GM21381 (cell line): ENCODE data around the gene RASGRF2.

Experiments
- ATAC-seq: cut with Tn5 transposase; IDR thresholded peaks from one replicate; pipeline ENCODE4 v1.9.1; 2021; ENCODE audit warnings: mild to moderate bottlenecking, moderate library complexity; ENCODE audit not compliant: unreplicated experiment

RASGRF2 gene

GRCh38 chr5:80959768-80960442 is at the start of gene RASGRF2:
Gene RASGRF2 (plus strand): TSS chr5:80960363. CDS start chr5:80960739, 376 bp downstream.
- no peak for ATAC-seq

- ATAC-seq = no peak
These were observed 47.7 kb upstream of the RASGRF2 start for GRCh38 chr5:80912479-80912878.

GRCh38 chr5:80915716-80916115 is 44.4 kb upstream of the RASGRF2 start:
- no peak for ATAC-seq

- ATAC-seq = no peak
These were observed 43.5 kb upstream of the RASGRF2 start for GRCh38 chr5:80916676-80917075.

GRCh38 chr5:80917631-80918030 is 42.5 kb upstream of the RASGRF2 start:
- no peak for ATAC-seq

- no peak for ATAC-seq
These were observed 40.4 kb upstream of the RASGRF2 start for GRCh38 chr5:80919678-80920196.

GRCh38 chr5:80920333-80920732 is 39.8 kb upstream of the RASGRF2 start:
- no peak for ATAC-seq

GRCh38 chr5:80921026-80921425 is 39.1 kb upstream of the RASGRF2 start:
- no peak for ATAC-seq

GRCh38 chr5:80925931-80926330 is 34.2 kb upstream of the RASGRF2 start:
- no peak for ATAC-seq

GRCh38 chr5:80926536-80926935 is 33.6 kb upstream of the RASGRF2 start:
- ATAC-seq = no peak

GRCh38 chr5:80926979-80927656 is 33.0 kb upstream of the RASGRF2 start:
- ATAC-seq = no peak

- ATAC-seq = no peak
These were observed 32.1 kb upstream of the RASGRF2 start for GRCh38 chr5:80928073-80928472.

- ATAC-seq = no peak
These were observed 29.2 kb upstream of the RASGRF2 start for GRCh38 chr5:80930940-80931339.

- ATAC-seq = no peak
These were observed 28.8 kb upstream of the RASGRF2 start for GRCh38 chr5:80931411-80931810.

- no peak for ATAC-seq
These were observed 27.1 kb upstream of the RASGRF2 start for GRCh38 chr5:80933036-80933435.

- ATAC-seq = no peak
These were observed 25.4 kb upstream of the RASGRF2 start for GRCh38 chr5:80934751-80935150.

GRCh38 chr5:80935811-80936385 is 24.3 kb upstream of the RASGRF2 start:
- ATAC-seq = no peak

GRCh38 chr5:80936881-80937280 is 23.3 kb upstream of the RASGRF2 start:
- ATAC-seq = no peak

- no peak for ATAC-seq
These were observed 22.4 kb upstream of the RASGRF2 start for GRCh38 chr5:80937584-80938356.

GRCh38 chr5:80941496-80941895 is 18.7 kb upstream of the RASGRF2 start:
- ATAC-seq = no peak

- ATAC-seq = no peak
These were observed 8.8 kb upstream of the RASGRF2 start for GRCh38 chr5:80951366-80951765.
